GM19397 (cell line): ENCODE measurements around the gene PCDHA4.

ENCODE experiments used
- ATAC-seq: cut with Tn5 transposase; IDR thresholded peaks from one replicate; pipeline ENCODE4 v1.9.1; 2021; ENCODE audit warnings: mild to moderate bottlenecking, moderate library complexity; ENCODE audit not compliant: unreplicated experiment

The PCDHA4 gene

GRCh38 chr5:140855772-140856674 is 49.2 kb downstream of the PCDHA4 start, which contains the start of gene PCDHA10:
TSS of gene PCDHA10 (plus strand) at chr5:140855897. CDS start at chr5:140856049, 152 bp downstream.
- ATAC-seq: no peak

GRCh38 chr5:140857177-140857986 is 50.5 kb downstream of the PCDHA4 start:
- ATAC-seq: no peak

GRCh38 chr5:140857987-140858240 is 51.0 kb downstream of the PCDHA4 start:
- ATAC-seq: no peak

- no peak for ATAC-seq
These were observed 55.8 kb downstream of the PCDHA4 start for GRCh38 chr5:140862441-140863295.
